ENCODE measurements around the gene MSI2.

GRCh38 chr17:57425431-57425830, 169.1 kb downstream of the MSI2 start:
- TF ChIP-seq CTCF (IDR thresholded peaks at IDR 0.05) (no peak), POLR2A (IDR thresholded peaks at IDR 0.05) (no peak), POLR2AphosphoS5 (IDR thresholded peaks at IDR 0.05) (no peak), EP300 (IDR thresholded peaks at IDR 0.05) (no peak)

All from suprapubic skin (tissue), 4 donors.